SK-N-SH (cell line): ENCODE measurements around the gene PAFAH1B2. TPM values are rescaled to one million over a fixed set of nuclear protein-coding genes. Genes with fewer than 3 reads are reported as not detected.
A peak's percentile ranks its signal among the peaks of the same experiment; 100 is the strongest.

Experiments used
- CTCF ChIA-PET: fragments of 300-600, 350-600 bp; formaldehyde crosslinking; extraction: SDS; loops from one replicate; lab custom pipeline; 2021; lab: Yijun Ruan, JAX
- POLR2A ChIA-PET: fragments of 350-600 bp; sonication (Branson Sonifier 250); formaldehyde crosslinking; extraction: SDS; loops from one replicate; lab custom pipeline; 2020; ENCODE audit warnings: antibody characterized with exemption, inconsistent platforms; lab: Yijun Ruan, JAX
- DNase-seq: peaks from one replicate; pipeline ENCODE4 v3.0.0; 2012
- H2AFZ ChIP-seq: fragments of 200-600 bp; sonication (generic); 2 replicates; pipeline ENCODE4 v1.8.1; 2016; ENCODE audit warnings: antibody characterized with exemption, mild to moderate bottlenecking, low read depth
- H3F3A ChIP-seq: fragments of 200-600 bp; sonication (generic); replicated peaks from 2 replicates; pipeline ENCODE3; 2016; ENCODE audit warnings: antibody characterized with exemption, mild to moderate bottlenecking; ENCODE audit not compliant: insufficient read depth
- H3K27ac ChIP-seq, 2 experiments: fragments of 200-500 bp in 1 of 2; fragments of 200-600 bp in 1 of 2; sonication (Bioruptor generic) in 1 of 2; sonication (generic), shearing (Covaris generic) in 1 of 2; 2 replicates each; pipeline versions ENCODE4 v1.5.1 to v1.6.1; 2014 to 2016; ENCODE audit warnings: low read depth in 2 of 2, inconsistent platforms in 1 of 2, low read length in 1 of 2, mild to moderate bottlenecking in 1 of 2, mixed read lengths in 1 of 2
- H3K27me3 ChIP-seq: fragments of 200-600 bp; sonication (generic), shearing (Covaris generic); 2 replicates; pipeline ENCODE4 v1.6.1; 2016; ENCODE audit warnings: mixed run types; ENCODE audit not compliant: insufficient read depth
- H3K36me3 ChIP-seq, 2 experiments: fragments of 200-500 bp in 1 of 2; fragments of 200-600 bp in 1 of 2; sonication (Bioruptor generic) in 1 of 2; sonication (generic) in 1 of 2; replicated peaks in 1 of 2; 2 replicates each; pipeline versions ENCODE3 to v1.5.1; 2014 to 2016; ENCODE audit warnings: low read length in 1 of 2, mild to moderate bottlenecking in 1 of 2; ENCODE audit not compliant: insufficient read depth in 2 of 2, control insufficient read depth in 1 of 2
- H3K4me1 ChIP-seq, 2 experiments: fragments of 200-500 bp in 1 of 2; fragments of 200-600 bp in 1 of 2; sonication (Bioruptor generic) in 1 of 2; sonication (generic), shearing (Covaris generic) in 1 of 2; 2 replicates each; pipeline versions ENCODE4 v1.5.1 to v1.6.1; 2014 to 2016; ENCODE audit warnings: low read depth in 1 of 2, low read length in 1 of 2, mixed run types in 1 of 2; ENCODE audit not compliant: insufficient read depth in 2 of 2, control insufficient read depth in 1 of 2
- H3K4me2 ChIP-seq: fragments of 200-600 bp; sonication (generic), shearing (Covaris generic); 2 replicates; pipeline ENCODE4 v1.6.1; 2017; ENCODE audit warnings: mixed run types
- H3K4me3 ChIP-seq, 2 experiments: fragments of 200-500 bp in 1 of 2; fragments of 200-600 bp in 1 of 2; sonication (Bioruptor generic) in 1 of 2; sonication (generic), shearing (Covaris generic) in 1 of 2; 2 replicates each; pipeline versions ENCODE4 v1.5.1 to v1.8.1; 2014 to 2016; ENCODE audit warnings: low read depth in 2 of 2, inconsistent platforms in 1 of 2, low read length in 1 of 2, mild to moderate bottlenecking in 1 of 2, mixed read lengths in 1 of 2, moderate library complexity in 1 of 2
- H3K79me2 ChIP-seq: fragments of 200-600 bp; sonication (generic); 2 replicates; pipeline ENCODE4 v1.8.1; 2017; ENCODE audit warnings: mild to moderate bottlenecking; ENCODE audit not compliant: insufficient read depth
- H3K9ac ChIP-seq: fragments of 200-600 bp; sonication (generic); 2 replicates; pipeline ENCODE4 v1.6.1; 2017; ENCODE audit warnings: mixed run types
- H3K9me2 ChIP-seq: fragments of 200-600 bp; sonication (generic); 2 replicates; pipeline ENCODE4 v1.6.1; 2017; ENCODE audit warnings: mixed run types
- H3K9me3 ChIP-seq: fragments of 200-600 bp; sonication (generic); 2 replicates; pipeline ENCODE4 v1.6.1; 2017; ENCODE audit warnings: mixed run types, mild to moderate bottlenecking, moderate library complexity
- H4K20me1 ChIP-seq: fragments of 200-600 bp; sonication (generic); 2 replicates; pipeline ENCODE4 v1.6.1; 2017; ENCODE audit warnings: mild to moderate bottlenecking, mixed run types; ENCODE audit not compliant: insufficient read depth
- CHD2 ChIP-seq: fragments of 150-350 bp; IDR thresholded peaks from 2 replicates; pipeline ENCODE4 v1.6.1; 2018; ENCODE audit warnings: low read length; ENCODE audit not compliant: partially characterized antibody
- CTCF ChIP-seq: fragments of 200-600 bp; sonication (generic); IDR thresholded peaks from 2 replicates; pipeline ENCODE4 v1.6.1; 2017; ENCODE audit warnings: antibody characterized with exemption, mild to moderate bottlenecking, moderate library complexity
- EP300 ChIP-seq, 2 experiments: IDR thresholded peaks; 2 replicates each; pipeline versions ENCODE4 v1.4.0 to v1.6.1; 2012; ENCODE audit warnings: borderline replicate concordance in 1 of 2, low read depth in 1 of 2, low read length in 1 of 2
- FOXJ3 ChIP-seq: sonication (generic); formaldehyde crosslinking; IDR thresholded peaks from 2 replicates; pipeline ENCODE4 v1.5.1; 2020; ENCODE audit warnings: mild to moderate bottlenecking, missing genetic modification reagents
- GABPA ChIP-seq: IDR thresholded peaks from 2 replicates; pipeline ENCODE4 v1.4.0; 2012; ENCODE audit warnings: low read depth, mild to moderate bottlenecking
- IRF3 ChIP-seq: fragments of 150-350 bp; IDR thresholded peaks from 2 replicates; pipeline ENCODE4 v1.6.1; 2016; ENCODE audit warnings: mild to moderate bottlenecking, low read depth, low read length
- JUND ChIP-seq: IDR thresholded peaks from 2 replicates; pipeline ENCODE4 v1.4.0; 2012
- MAX ChIP-seq: IDR thresholded peaks from 2 replicates; pipeline ENCODE4 v1.4.0; 2012; ENCODE audit warnings: low read depth
- MEF2A ChIP-seq: IDR thresholded peaks from 2 replicates; pipeline ENCODE4 v1.4.0; 2012; ENCODE audit warnings: low read depth, borderline replicate concordance
- MXI1 ChIP-seq: IDR thresholded peaks from 2 replicates; pipeline ENCODE4 v1.6.1; 2012; ENCODE audit warnings: mild to moderate bottlenecking, low read depth, low read length, improper control_type of control experiment
- PBX3 ChIP-seq: IDR thresholded peaks from 2 replicates; pipeline ENCODE4; 2012
- POLR2AphosphoS5 ChIP-seq: IDR thresholded peaks from 2 replicates; pipeline ENCODE4 v1.6.1; 2012; ENCODE audit warnings: low read depth, low read length
- REST ChIP-seq: IDR thresholded peaks from 2 replicates; pipeline ENCODE4 v1.6.1; 2012; ENCODE audit warnings: mild to moderate bottlenecking, low read depth, low read length, moderate library complexity
- RFX5 ChIP-seq: IDR thresholded peaks from 2 replicates; pipeline ENCODE4 v1.6.1; 2012; ENCODE audit warnings: mild to moderate bottlenecking, improper control_type of control experiment, low read length
- RXRA ChIP-seq: IDR thresholded peaks from 2 replicates; pipeline ENCODE4 v1.4.0; 2012; ENCODE audit warnings: low read depth, mild to moderate bottlenecking, borderline replicate concordance
- SMC3 ChIP-seq: IDR thresholded peaks from 2 replicates; pipeline ENCODE4 v1.6.1; 2012; ENCODE audit warnings: low read depth, low read length, improper control_type of control experiment
- TEAD4 ChIP-seq: IDR thresholded peaks from 2 replicates; pipeline ENCODE4 v1.4.0; 2012; ENCODE audit warnings: mild to moderate bottlenecking, borderline replicate concordance; ENCODE audit not compliant: insufficient read depth
- ZBTB33 ChIP-seq: IDR thresholded peaks from 2 replicates; pipeline ENCODE4 v1.4.0; 2012; ENCODE audit warnings: low read depth, borderline replicate concordance
- WGBS: methylation state at CpG from one replicate; pipeline ENCODE4 v1.1.6; 2017; ENCODE audit warnings: low lambda C conversion rate; 5-methylcytosine and 5-hydroxymethylcytosine counted together
- polyA plus RNA-seq, 3 experiments: library from polyadenylated mRNA; depleted of rRNA; stranded (reverse); fragments of >200 nt; gene quantifications; 2 replicates each; pipeline ENCODE4 v1.2.3, GENCODE V29; 2012
- TF ChIP-seq, protein P1 (sequence below): fragments of 150-350 bp; IDR thresholded peaks from 2 replicates; pipeline ENCODE4 v1.6.1; 2017; ENCODE audit warnings: antibody characterized with exemption, low read length, low read depth, borderline replicate concordance
- TF ChIP-seq, protein P2 (sequence below): IDR thresholded peaks from 2 replicates; pipeline ENCODE4 v1.4.0; 2012; ENCODE audit warnings: low read depth, borderline replicate concordance

PAFAH1B2 gene
- polyA plus RNA-seq, 1 of the 3 experiments (the other 2 are of a cell fraction): 19.6 TPM

DNA sequence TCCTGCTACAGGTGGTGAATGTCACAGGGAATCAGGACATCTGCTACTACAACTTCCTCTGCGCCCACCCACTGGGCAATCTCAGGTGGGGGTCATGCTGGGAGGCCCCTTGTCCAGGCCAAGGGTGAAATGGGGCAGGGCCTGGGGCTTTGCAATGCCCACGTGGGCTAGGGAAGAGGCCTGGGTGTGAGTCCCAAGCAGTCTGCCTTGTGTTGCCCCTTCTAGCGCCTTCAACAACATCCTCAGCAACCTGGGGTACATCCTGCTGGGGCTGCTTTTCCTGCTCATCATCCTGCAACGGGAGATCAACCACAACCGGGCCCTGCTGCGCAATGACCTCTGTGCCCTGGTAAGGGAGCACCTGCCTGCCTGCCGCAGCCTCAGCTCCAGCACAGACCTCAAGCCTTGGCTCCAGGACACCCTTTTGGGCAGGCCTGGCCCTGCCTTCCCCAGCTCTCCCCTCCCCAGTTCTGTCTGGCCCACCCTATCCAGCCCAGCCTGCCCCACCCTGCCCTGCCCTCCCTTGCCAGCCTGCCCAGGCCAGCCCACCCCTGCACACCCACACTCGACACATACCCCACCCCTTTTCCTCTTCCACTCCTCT lies 46.0 kb downstream of the PAFAH1B2 start:
- CTCF ChIA-PET: interaction anchor here (1.5 kb wide), 1 partner anchor 12 kb away, joined by 3 read pairs; no protein-coding TSS in a partner anchor
- TF ChIP-seq MAX (no peak), RFX5 (no peak), SMC3 (no peak), TEAD4 (no peak), FOXJ3 (no peak), REST (no peak), MEF2A (no peak), PBX3 (no peak), CTCF (no peak), IRF3 (no peak), EP300 (IDR thresholded peaks at IDR 0.05; ENCODE audit: borderline replicate concordance in 1 of 2, low read depth in 1 of 2, low read length in 1 of 2) (no peak), POLR2AphosphoS5 (no peak), MXI1 (no peak), JUND (no peak), CHD2 (no peak), ZBTB33 (no peak), GABPA (no peak), RXRA (no peak)
- TF ChIP-seq, protein P1, sequence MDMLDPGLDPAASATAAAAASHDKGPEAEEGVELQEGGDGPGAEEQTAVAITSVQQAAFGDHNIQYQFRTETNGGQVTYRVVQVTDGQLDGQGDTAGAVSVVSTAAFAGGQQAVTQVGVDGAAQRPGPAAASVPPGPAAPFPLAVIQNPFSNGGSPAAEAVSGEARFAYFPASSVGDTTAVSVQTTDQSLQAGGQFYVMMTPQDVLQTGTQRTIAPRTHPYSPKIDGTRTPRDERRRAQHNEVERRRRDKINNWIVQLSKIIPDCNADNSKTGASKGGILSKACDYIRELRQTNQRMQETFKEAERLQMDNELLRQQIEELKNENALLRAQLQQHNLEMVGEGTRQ: no peak
- TF ChIP-seq, protein P2, sequence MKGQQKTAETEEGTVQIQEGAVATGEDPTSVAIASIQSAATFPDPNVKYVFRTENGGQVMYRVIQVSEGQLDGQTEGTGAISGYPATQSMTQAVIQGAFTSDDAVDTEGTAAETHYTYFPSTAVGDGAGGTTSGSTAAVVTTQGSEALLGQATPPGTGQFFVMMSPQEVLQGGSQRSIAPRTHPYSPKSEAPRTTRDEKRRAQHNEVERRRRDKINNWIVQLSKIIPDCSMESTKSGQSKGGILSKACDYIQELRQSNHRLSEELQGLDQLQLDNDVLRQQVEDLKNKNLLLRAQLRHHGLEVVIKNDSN: no peak
- no peaks in the 10 kb centered on the region for H4K20me1 ChIP-seq
- POLR2A ChIA-PET: no interaction called here
- peak; percentile 13 for DNase-seq
- H3K36me3 ChIP-seq: peaks cover 0 to 17% of the 10 kb centered on the region in 2 experiments
- H3F3A ChIP-seq: no peaks in the 10 kb centered on the region
- no peaks in the 10 kb centered on the region for H3K79me2 ChIP-seq
- H3K4me2 ChIP-seq: no peak overlapping the region
- no peak overlapping the region for H2AFZ ChIP-seq
- no peak overlapping the region for H3K27ac ChIP-seq
- WGBS: 80% methylated on average over 6 of the region's 8 CpGs
- H3K9ac ChIP-seq: no peak overlapping the region
- H3K9me3 ChIP-seq: no peaks in the 10 kb centered on the region
- no peaks in the 10 kb centered on the region for H3K9me2 ChIP-seq
- no peaks in the 10 kb centered on the region for H3K27me3 ChIP-seq
- no peak overlapping the region for H3K4me3 ChIP-seq
- no peaks in the 10 kb centered on the region for H3K4me1 ChIP-seq
